Endothelial cell of umbilical vein (primary cell): ENCODE results near the gene GOLGA8B. TPM values are rescaled to one million over a fixed set of nuclear protein-coding genes. Genes with fewer than 3 reads are reported as not detected.
A peak's percentile ranks its signal among the peaks of the same experiment; 100 is the strongest.

Experiments used
- BruUV-seq: library from RNA; stranded (reverse); fragments of 400-500 nt; replicated peaks from 2 replicates; lab custom pipeline; 2021; lab: Mats Ljungman, UMichigan
- CTCF ChIA-PET: fragments of 300-600, 350-600 bp; sonication (Branson Sonifier 250); formaldehyde crosslinking; loops from one replicate; lab custom pipeline; 2021; ENCODE audit warnings: antibody characterized with exemption, inconsistent platforms; lab: Charles Lee
- POLR2A ChIA-PET: fragments of 300-600, 350-600 bp; sonication (Branson Sonifier 250); formaldehyde crosslinking; loops from one replicate; lab custom pipeline; 2021; ENCODE audit warnings: antibody characterized with exemption, inconsistent platforms; lab: Charles Lee
- DNase-seq: peaks from one replicate; pipeline ENCODE4 v3.0.0-alpha.2; 2011; ENCODE audit warnings: low read depth, low spot score
- FAIRE-seq: peaks from 2 replicates; lab custom pipeline; 2011; peaks lifted over from hg19 to GRCh38; lab: Jason Lieb, UNC
- H2AFZ ChIP-seq: 2 replicates; pipeline ENCODE4 v1.6.0; 2012; ENCODE audit warnings: low read depth, low read length, control low read depth, inconsistent platforms
- H3K27ac ChIP-seq: 2 replicates; pipeline ENCODE4 v1.5.1; 2011; ENCODE audit warnings: low read depth, mild to moderate bottlenecking, control low read depth, low read length, moderate library complexity; ENCODE audit not compliant: insufficient read depth
- H3K27me3 ChIP-seq, 2 experiments: 2 replicates each; pipeline versions ENCODE4 v1.6.0 to v1.6.1; 2011; ENCODE audit warnings: low read length in 2 of 2, mixed read lengths in 1 of 2; ENCODE audit not compliant: control insufficient read depth in 2 of 2, insufficient read depth in 2 of 2
- H3K36me3 ChIP-seq, 2 experiments: 2 replicates in 1 of 2; 3 replicates in 1 of 2; pipeline ENCODE4 v1.5.1; 2011; ENCODE audit warnings: low read length in 2 of 2, mild to moderate bottlenecking in 1 of 2, moderate library complexity in 1 of 2; ENCODE audit not compliant: control insufficient read depth in 2 of 2, insufficient read depth in 2 of 2; ENCODE audit errors: extremely low read depth in 1 of 2
- H3K4me1 ChIP-seq: 3 replicates; pipeline ENCODE4 v1.5.1; 2011; ENCODE audit warnings: mild to moderate bottlenecking, low read length; ENCODE audit not compliant: control insufficient read depth, insufficient read depth; ENCODE audit errors: extremely low read depth
- H3K4me2 ChIP-seq: 2 replicates; pipeline ENCODE4 v1.6.1; 2011; ENCODE audit warnings: low read length, control low read depth, mixed read lengths; ENCODE audit not compliant: insufficient read depth
- H3K4me3 ChIP-seq, 3 experiments: fragments of 200-600 bp in 1 of 3; sonication (generic), shearing (Covaris generic) in 1 of 3; replicated peaks in 1 of 3; 2 replicates each; pipeline ENCODE4 v1.5.1; 2011 to 2016; ENCODE audit warnings: control low read depth in 3 of 3, low read length in 3 of 3, mild to moderate bottlenecking in 2 of 3, inconsistent platforms in 1 of 3, low read depth in 1 of 3, moderate library complexity in 1 of 3; ENCODE audit not compliant: insufficient read depth in 1 of 3
- H3K79me2 ChIP-seq: 2 replicates; pipeline ENCODE4 v1.6.0; 2012; ENCODE audit warnings: low read length, inconsistent platforms; ENCODE audit not compliant: control insufficient read depth, insufficient read depth
- H3K9ac ChIP-seq: replicated peaks from 2 replicates; pipeline ENCODE3; 2011; ENCODE audit warnings: low read length, control low read depth; ENCODE audit not compliant: insufficient read depth; ENCODE audit errors: extremely low read depth
- H3K9me1 ChIP-seq: replicated peaks from 3 replicates; pipeline ENCODE4 v1.6.0; 2011; ENCODE audit warnings: mild to moderate bottlenecking, low read length; ENCODE audit not compliant: control insufficient read depth, insufficient read depth; ENCODE audit errors: extremely low read depth
- H3K9me3 ChIP-seq: replicated peaks from 2 replicates; pipeline ENCODE4 v1.5.1; 2012; ENCODE audit warnings: low read length, inconsistent platforms; ENCODE audit not compliant: control insufficient read depth, insufficient read depth
- H4K20me1 ChIP-seq: replicated peaks from 2 replicates; pipeline ENCODE3; 2011; ENCODE audit warnings: mild to moderate bottlenecking, low read length; ENCODE audit not compliant: control insufficient read depth, insufficient read depth; ENCODE audit errors: extremely low read depth
- EZH2 ChIP-seq: IDR thresholded peaks from 2 replicates; pipeline ENCODE4 v1.6.1; 2012; ENCODE audit warnings: borderline replicate concordance, low read depth, mild to moderate bottlenecking, moderate library complexity, low read length, inconsistent platforms; ENCODE audit not compliant: severe bottlenecking
- FOS ChIP-seq: IDR thresholded peaks from 2 replicates; pipeline ENCODE4 v1.6.1; 2011; ENCODE audit warnings: mild to moderate bottlenecking, low read length, moderate library complexity, borderline replicate concordance; ENCODE audit not compliant: insufficient read depth
- GATA2 ChIP-seq: IDR thresholded peaks from 2 replicates; pipeline ENCODE4 v1.7.0; 2011; ENCODE audit warnings: low read depth, mild to moderate bottlenecking, moderate library complexity, mixed read lengths, low read length; ENCODE audit not compliant: insufficient read length, insufficient read depth
- JUN ChIP-seq: IDR thresholded peaks from 2 replicates; pipeline ENCODE4 v1.6.1; 2011; ENCODE audit warnings: borderline replicate concordance, low read depth; ENCODE audit not compliant: insufficient read length, insufficient read depth
- MYC ChIP-seq: IDR thresholded peaks from one replicate; pipeline ENCODE4 v1.6.1; 2011; ENCODE audit warnings: mild to moderate bottlenecking, low read depth, low read length
- POLR2A ChIP-seq: IDR thresholded peaks from 2 replicates; pipeline ENCODE4 v1.6.1; 2012; ENCODE audit warnings: low read depth, mild to moderate bottlenecking, control low read depth, low read length
- POLR2AphosphoS5 ChIP-seq: IDR thresholded peaks from 2 replicates; pipeline ENCODE4 v1.6.1; 2012; ENCODE audit warnings: low read depth, mild to moderate bottlenecking, control low read depth, low read length, moderate library complexity; ENCODE audit not compliant: insufficient read depth
- dilution Hi-C: fragments of 300-500 bp; cut with MboI; formaldehyde crosslinking; loops from one replicate; pipeline ENCODE4 v1.15.0; 2019; ENCODE audit warnings: low sequenced_read_pairs; ENCODE audit not compliant: extremely low pct_ligation_motif_present
- intact Hi-C: fragments of 100-400 bp; cut with micrococcal nuclease; formaldehyde crosslinking; loops from one replicate; pipeline ENCODE4 v1.10.0; 2022
- polyA plus RNA-seq, 4 experiments: library from polyadenylated mRNA; depleted of rRNA in 3 of 4; stranded (reverse) in 3 of 4; unstranded in 1 of 4; fragments of >200 nt; gene quantifications; 2 replicates each; pipeline versions ENCODE4 v1.2.1 to v1.2.3, GENCODE V29; 2011 to 2012; ENCODE audit warnings: missing spikeins in 1 of 4
- total RNA-seq: library from RNA; stranded (reverse); gene quantifications from 2 replicates; pipeline ENCODE4 v1.2.3, GENCODE V29; 2021
- TF ChIP-seq, protein P1 (sequence below), 2 donors: IDR thresholded peaks; 1 replicate in 1 of 2; 2 replicates in 1 of 2; pipeline ENCODE4 v1.5.1; 2011; ENCODE audit warnings: low read length in 2 of 2, mild to moderate bottlenecking in 2 of 2, moderate library complexity in 2 of 2, control low read depth in 1 of 2, inconsistent platforms in 1 of 2, low read depth in 1 of 2; ENCODE audit not compliant: insufficient read depth in 1 of 2; ENCODE audit errors: extremely low read depth in 1 of 2
- TF ChIP-seq, protein P2 (sequence below): IDR thresholded peaks from 2 replicates; pipeline ENCODE4 v1.6.1; 2011; ENCODE audit not compliant: insufficient read depth, insufficient read length

The GOLGA8B gene
- total and polyA plus RNA-seq, 2 donors (not counting 3 experiments of a cell fraction or from before 2014, with no cell fraction given), result 30.9 to 36.0 TPM

DNA sequence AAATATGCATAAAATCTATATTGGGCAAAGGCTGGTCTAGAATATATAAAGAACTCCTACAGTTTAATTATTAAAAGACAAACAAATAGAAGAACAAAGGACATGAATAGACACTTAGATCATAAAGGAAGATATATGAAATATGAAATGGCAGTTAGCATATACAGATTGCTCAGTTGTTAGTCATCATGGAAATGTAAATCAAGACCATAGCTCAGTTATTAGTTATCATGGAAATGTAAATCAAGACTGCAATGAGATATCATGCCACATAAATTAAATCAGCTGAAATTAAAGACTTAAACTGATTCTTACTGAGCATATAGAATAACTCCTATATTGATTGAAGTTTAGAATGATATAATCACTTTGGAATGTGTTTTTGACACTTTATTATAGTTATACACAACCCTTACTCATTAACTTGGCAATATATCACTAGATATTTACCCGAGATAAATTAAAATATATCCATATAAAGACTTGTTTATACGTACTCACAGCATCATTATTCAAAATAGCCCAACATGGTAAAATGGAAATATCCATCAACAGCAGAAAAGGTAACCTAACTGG lies 45.2 kb upstream of the GOLGA8B start:
- CTCF ChIA-PET, result interaction anchor here (0.6 to 1.4 kb wide), 2 partner anchors 80 to 292 kb away, joined by 3 to 6 read pairs; no protein-coding TSS in a partner anchor
- dilution Hi-C loops (no loop called here), intact Hi-C loops (loop anchor here (2.0 to 10.0 kb wide), 4 partner anchors 54 to 816 kb away; no protein-coding TSS in a partner anchor)
- H3K4me3 ChIP-seq, result no peak overlapping the region
- no peaks in the 10 kb centered on the region for H3K36me3 ChIP-seq
- H3K27me3 ChIP-seq, result no peaks in the 10 kb centered on the region
- H4K20me1 ChIP-seq, result no peaks in the 10 kb centered on the region
- no peak overlapping the region for H2AFZ ChIP-seq
- FAIRE-seq, result peak; percentile 44
- H3K4me2 ChIP-seq, result peak overlapping the region; percentile 63
- POLR2A ChIA-PET, result no interaction called here
- peaks cover 38% of the 10 kb centered on the region for H3K4me1 ChIP-seq
- TF ChIP-seq, protein P1, sequence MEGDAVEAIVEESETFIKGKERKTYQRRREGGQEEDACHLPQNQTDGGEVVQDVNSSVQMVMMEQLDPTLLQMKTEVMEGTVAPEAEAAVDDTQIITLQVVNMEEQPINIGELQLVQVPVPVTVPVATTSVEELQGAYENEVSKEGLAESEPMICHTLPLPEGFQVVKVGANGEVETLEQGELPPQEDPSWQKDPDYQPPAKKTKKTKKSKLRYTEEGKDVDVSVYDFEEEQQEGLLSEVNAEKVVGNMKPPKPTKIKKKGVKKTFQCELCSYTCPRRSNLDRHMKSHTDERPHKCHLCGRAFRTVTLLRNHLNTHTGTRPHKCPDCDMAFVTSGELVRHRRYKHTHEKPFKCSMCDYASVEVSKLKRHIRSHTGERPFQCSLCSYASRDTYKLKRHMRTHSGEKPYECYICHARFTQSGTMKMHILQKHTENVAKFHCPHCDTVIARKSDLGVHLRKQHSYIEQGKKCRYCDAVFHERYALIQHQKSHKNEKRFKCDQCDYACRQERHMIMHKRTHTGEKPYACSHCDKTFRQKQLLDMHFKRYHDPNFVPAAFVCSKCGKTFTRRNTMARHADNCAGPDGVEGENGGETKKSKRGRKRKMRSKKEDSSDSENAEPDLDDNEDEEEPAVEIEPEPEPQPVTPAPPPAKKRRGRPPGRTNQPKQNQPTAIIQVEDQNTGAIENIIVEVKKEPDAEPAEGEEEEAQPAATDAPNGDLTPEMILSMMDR (IDR thresholded peaks at IDR 0.05; ENCODE audit: extremely low read depth in 1 of 2, insufficient read depth in 1 of 2, low read depth in 1 of 2, low read length in 2 of 2), result no peak
- no peak for TF ChIP-seq EZH2
- peak; percentile 64 for TF ChIP-seq JUN
- peak; percentile 76 for TF ChIP-seq GATA2
- TF ChIP-seq, protein P2, sequence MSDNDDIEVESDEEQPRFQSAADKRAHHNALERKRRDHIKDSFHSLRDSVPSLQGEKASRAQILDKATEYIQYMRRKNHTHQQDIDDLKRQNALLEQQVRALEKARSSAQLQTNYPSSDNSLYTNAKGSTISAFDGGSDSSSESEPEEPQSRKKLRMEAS, result no peak
- TF ChIP-seq FOS, result peak; percentile 75
- TF ChIP-seq POLR2AphosphoS5, result no peak
- peak; percentile 37 for TF ChIP-seq POLR2A
- no peak for TF ChIP-seq MYC
- H3K9me3 ChIP-seq, result no peaks in the 10 kb centered on the region
- no TSS peak for BruUV-seq
- no peaks in the 10 kb centered on the region for H3K79me2 ChIP-seq
- no peaks in the 10 kb centered on the region for H3K9me1 ChIP-seq
- DNase-seq, result peak; percentile 70
- H3K9ac ChIP-seq, result peak overlapping the region; percentile 16
- H3K27ac ChIP-seq, result peak overlapping the region; percentile 44
